ENCODE measurements around the gene SLMAP. TPM values are rescaled to one million over a fixed set of nuclear protein-coding genes. Genes with fewer than 3 reads are reported as not detected.

The SLMAP gene
- total RNA-seq, 1 experiment from 2014 or later = 49.2 TPM

GRCh38 chr3:57910990-57911389 lies 154.9 kb downstream of the SLMAP start:
- in situ Hi-C loops (cut with HindIII; ENCODE audit: low pct_unique_long_range_greater_than_20kb, low sequenced_read_pairs) (no loop called here), intact Hi-C loops (cut with micrococcal nuclease; ENCODE audit: unreplicated experiment) (no loop called here)
- Histone ChIP-seq H3K4me1 (ENCODE audit: control insufficient read depth, insufficient read depth, low read length) (no peaks in the 10 kb centered on the region), H3K27me3 (ENCODE audit: control insufficient read depth, insufficient read depth, low read length) (no peaks in the 10 kb centered on the region), H3K4me3 (ENCODE audit: low read depth in 2 of 2, low read length in 2 of 2) (no peak overlapping the region), H3K9me3 (ENCODE audit: control insufficient read depth, insufficient read depth, low read depth, low read length) (no peaks in the 10 kb centered on the region), H3K36me3 (ENCODE audit: control insufficient read depth, insufficient read depth, low read length) (peaks cover 12% of the 10 kb centered on the region; the same call in 1 of the 2 replicates), H3K27ac (ENCODE audit: low read length) (no peak overlapping the region)
- TF ChIP-seq CTCF (IDR thresholded peaks at IDR 0.05) (peak; percentile 59; the same call in 1 of the 2 replicates), SIN3A (IDR thresholded peaks at IDR 0.05; ENCODE audit: borderline replicate concordance, insufficient read depth, low read depth, low read length) (no peak)
- TSS peak; percentile 35 for BruUV-seq (replicated peaks)
- ChIA-PET POLR2A (no interaction called here), CTCF (interaction anchor here (0.6 kb wide), 1 partner anchor 141 kb away, joined by 4 read pairs; no protein-coding TSS in a partner anchor)
- no peak for DNase-seq (ENCODE audit: low read depth, low spot score)
- no peak for ATAC-seq

GRCh38 chr3:57911593-57911992 lies 155.5 kb downstream of the SLMAP start:
- H3K36me3 ChIP-seq (ENCODE audit: control insufficient read depth, insufficient read depth, low read length) = peaks cover 14% of the 10 kb centered on the region; the same call in 1 of the 2 replicates
- no peak for DNase-seq (ENCODE audit: low read depth, low spot score)

More at GRCh38 chr3:57911593-57911992, 155.5 kb downstream of the SLMAP start:
- no peak for ATAC-seq
- no TSS peak for BruUV-seq (replicated peaks)
- intact Hi-C loops (cut with micrococcal nuclease; ENCODE audit: unreplicated experiment) (no loop called here), in situ Hi-C loops (cut with HindIII; ENCODE audit: low pct_unique_long_range_greater_than_20kb, low sequenced_read_pairs) (no loop called here)
- ChIA-PET CTCF (no interaction called here), POLR2A (no interaction called here)
- H3K4me1 ChIP-seq (ENCODE audit: control insufficient read depth, insufficient read depth, low read length) = no peaks in the 10 kb centered on the region
- no peak overlapping the region for H3K27ac ChIP-seq (ENCODE audit: low read length)
- H3K4me3 ChIP-seq (ENCODE audit: low read depth in 2 of 2, low read length in 2 of 2) = no peak overlapping the region
- H3K27me3 ChIP-seq (ENCODE audit: control insufficient read depth, insufficient read depth, low read length) = no peaks in the 10 kb centered on the region
- no peak for TF ChIP-seq SIN3A (IDR thresholded peaks at IDR 0.05; ENCODE audit: borderline replicate concordance, insufficient read depth, low read depth, low read length)
- TF ChIP-seq POLR2AphosphoS5 (IDR thresholded peaks at IDR 0.05; ENCODE audit: low read depth, low read length) = no peak
- TF ChIP-seq REST (IDR thresholded peaks at IDR 0.05; ENCODE audit: insufficient read depth in 1 of 2, low read depth in 2 of 2, low read length in 1 of 2) = no peak
- TF ChIP-seq TCF7L2 (IDR thresholded peaks at IDR 0.05; ENCODE audit: low read depth, low read length) = no peak
- TF ChIP-seq CTCF (IDR thresholded peaks at IDR 0.05) = no peak
- no peaks in the 10 kb centered on the region for H3K9me3 ChIP-seq (ENCODE audit: control insufficient read depth, insufficient read depth, low read depth, low read length)
